ENCODE results near the gene LMTK3.
A peak's percentile ranks its signal among the peaks of the same experiment; 100 is the strongest.
"Not testable (repeated sequence)": the region's sequence is repeated elsewhere in the genome, so short reads cannot be mapped to it uniquely, and the experiment has no call there.

LMTK3 gene

DNA sequence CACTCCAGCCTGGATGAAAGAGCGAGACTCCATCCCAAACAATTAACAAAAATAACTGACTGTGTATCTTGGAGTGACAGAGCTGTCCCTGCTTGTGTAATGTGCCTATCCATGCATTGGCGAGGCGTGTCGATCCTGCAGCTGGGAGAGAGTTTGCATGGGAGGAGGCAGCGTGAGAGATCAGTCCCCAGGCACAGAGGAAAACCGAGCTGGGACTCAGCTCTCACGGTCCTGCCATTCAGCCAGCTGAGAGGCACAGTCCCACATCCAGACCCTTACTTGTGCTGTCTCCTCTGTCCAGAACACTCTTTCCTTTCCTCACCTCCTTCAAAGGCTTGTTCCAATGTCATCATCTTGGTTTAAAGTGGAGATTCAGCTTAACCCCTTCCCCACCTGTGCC, 28.5 kb upstream of the LMTK3 start:
- no peak for DNase-seq

DNA sequence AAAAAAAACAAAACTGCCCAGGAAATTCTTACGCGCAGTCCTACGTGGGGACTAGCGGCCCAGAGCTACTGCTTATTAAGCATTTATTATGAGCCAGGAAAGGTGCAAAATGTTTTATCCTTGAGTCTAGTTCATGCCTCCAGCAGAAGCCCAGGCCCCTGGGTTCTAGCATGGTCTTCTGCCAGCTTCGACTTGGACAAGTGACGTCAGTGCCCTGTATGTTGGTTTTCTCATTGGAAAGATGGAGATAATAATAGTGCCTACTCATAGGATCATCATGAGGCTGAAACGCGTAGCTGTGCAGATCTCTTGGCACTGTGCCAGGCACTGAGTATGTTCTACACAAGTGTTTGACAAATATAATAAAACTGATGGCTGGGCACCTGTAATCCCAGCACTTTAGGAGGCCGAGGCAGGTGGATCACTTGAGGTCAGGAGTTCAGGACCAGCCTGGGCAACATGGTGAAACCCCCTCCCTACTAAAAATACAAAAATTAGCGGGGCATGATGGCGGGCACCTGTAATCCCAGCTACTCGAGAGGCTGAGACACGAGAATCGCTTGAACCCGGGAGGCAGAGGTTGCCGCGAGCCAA, 28.0 kb upstream of the LMTK3 start:
- no peak for DNase-seq

DNA sequence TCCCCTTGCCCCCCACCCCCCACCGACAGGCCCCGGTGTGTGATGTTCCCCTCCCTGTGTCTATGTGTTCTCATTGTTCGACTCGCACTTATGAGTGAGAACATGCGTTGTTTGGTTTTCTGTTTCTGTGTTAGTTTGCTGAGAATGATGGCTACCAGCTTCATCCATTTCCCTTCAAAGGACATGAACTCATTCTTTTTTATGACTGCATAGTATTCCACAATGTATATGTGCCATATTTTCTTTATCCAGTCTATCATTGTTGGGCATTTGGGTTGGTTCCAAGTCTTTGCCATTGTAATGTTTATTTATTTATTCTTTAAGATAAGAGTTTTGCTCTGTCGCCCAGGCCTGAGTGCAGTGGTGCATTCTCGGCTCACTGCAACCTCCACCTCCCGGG, 26.4 kb upstream of the LMTK3 start:
- not testable (repeated sequence) for DNase-seq

DNA sequence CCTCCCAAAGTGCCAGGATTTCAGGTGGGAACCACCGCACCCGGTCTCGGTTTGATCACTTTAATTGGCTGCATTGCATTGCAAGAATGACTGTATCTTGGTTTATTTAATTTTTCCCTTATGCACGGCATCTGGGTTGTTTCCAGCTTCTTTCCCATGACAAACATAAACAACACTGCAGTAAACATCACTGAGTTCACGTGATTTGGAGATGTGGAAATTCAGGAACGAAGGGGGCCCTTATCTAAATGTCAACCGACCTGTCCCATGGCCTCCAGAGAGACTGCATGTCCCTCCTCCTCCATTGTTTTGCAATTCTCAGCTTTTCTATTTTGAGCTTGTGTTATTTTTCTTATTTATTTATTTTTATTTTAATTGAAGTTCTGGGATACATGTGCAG, 25.9 kb upstream of the LMTK3 start:
- DNase-seq, result no peak

DNA sequence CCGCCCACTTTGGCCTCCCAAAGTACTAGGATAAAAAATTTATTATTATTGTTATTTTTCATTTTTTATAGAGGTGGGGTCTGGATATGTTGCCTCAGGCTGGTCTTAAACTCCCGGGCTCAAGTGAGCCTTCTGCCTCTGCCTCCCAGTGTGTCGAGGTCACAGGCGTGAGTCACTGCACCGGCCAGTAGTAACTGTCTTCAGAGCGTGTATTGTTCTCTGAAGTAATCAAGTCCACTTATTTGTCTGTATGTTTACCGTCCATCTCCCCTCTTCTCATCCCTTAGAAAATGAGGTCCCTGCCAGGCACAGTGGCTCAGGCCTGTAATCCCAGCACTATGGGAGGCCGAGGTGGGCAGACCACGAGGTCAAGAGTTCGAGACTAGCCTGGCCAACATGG, 22.1 kb upstream of the LMTK3 start:
- DNase-seq, result no peak

DNA sequence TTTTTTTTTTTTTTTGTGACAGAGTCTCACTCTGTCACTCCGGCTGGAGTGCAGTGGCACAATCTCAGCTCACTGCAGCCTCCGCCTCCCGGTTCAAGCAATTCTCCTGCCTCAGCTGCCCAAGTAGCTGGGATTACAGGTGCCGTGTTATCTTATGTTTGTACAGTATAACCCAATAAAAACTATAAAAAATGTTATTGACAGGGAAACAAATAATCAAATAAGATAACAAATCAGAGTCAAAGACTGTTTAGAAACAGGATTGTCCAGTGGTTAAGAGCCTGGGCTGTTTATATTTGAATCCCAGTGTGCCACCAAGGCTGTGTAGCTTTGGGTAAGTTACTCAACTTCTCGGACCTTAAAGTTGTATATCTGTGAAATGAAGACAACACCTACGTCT, 19.1 kb upstream of the LMTK3 start:
- no peak for DNase-seq

DNA sequence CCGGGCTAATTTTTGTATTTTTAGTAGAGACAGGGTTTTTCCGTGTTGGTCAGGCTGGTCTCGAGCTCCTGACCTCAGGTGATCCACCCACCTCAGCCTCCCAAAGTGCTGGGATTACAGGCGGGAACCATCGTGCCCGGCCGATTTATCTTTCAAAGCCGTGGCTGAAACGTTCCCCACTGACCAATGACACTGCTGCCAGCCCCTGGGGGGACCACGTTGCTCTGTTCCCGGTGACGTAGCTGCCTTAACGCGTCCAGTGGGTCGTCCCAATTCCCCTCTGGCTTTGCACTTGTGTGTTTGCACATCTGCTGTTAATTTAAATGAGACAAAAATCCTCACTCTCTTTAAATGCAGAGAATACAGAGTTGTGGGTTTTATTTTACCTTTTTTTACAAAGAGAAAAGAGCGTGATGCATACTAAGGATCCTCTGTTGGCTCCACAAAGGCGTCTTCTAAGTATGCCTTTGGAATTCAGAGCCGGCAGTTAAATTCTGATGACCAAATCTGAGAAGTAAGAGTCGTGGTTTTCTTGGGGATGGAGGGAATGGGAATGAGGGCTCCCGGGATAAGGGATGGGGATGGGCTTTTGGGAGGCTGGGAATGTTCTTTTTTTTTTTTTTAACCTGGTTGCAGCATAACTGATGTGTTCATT, 18.6 kb upstream of the LMTK3 start:
- DNase-seq, result no peak

DNA sequence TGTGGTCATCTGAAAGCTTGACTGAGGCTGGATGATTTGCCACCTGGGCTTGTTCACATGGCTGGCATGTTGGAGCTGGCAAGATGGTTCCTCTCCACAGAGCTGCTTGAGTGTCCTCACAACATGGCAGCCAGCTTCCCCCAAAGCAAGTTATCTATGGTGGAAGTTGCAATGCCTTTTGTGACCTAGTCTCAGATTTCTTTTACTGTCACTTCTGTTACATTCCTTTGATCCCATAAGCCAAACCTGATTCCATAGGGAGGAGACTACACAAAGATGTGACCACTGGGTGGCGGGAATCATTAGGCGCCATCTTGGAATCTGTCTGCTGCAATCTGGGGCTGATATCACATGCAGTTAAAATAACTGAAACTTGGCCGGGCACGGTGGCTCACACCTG, 17.5 kb upstream of the LMTK3 start:
- DNase-seq, result no peak

DNA sequence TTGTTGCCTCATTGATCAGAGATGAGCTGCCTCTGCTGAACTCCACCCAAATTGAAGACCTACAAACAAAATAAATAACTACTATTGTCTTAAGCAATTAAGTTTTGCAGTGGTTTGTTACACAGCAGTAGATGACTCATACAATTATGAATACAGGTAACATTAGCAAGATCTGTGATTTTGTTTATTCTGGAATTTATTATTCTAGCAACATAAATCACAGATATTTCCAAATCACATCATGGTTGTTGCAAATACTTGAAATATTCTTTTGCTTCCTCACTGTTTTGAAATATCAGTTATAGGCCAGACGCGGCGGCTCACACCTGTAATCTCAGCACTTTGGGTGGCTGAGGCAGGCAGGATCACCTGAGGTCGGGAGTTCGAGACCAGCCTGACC, 13.1 kb upstream of the LMTK3 start:
- no peak for DNase-seq

DNA sequence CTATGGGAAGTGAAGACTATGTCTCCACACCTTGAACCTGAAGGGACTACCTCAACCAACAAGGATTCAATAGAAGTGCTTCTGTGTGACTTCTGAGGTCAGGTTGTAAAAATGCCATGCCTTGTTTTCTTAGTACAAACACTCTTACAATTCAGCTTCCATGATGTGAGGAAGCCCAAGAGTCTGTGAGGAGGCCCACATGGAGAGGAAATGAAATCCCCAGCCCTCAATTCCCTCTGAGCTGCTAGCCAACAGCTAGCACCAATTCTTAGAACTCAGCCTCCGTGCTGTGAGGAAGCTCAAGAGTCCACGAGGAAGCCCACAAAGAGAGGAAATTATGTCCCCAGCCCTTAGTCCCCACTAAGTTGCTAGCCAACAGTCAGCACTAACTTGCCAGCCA, 12.6 kb upstream of the LMTK3 start:
- no peak for DNase-seq

DNA sequence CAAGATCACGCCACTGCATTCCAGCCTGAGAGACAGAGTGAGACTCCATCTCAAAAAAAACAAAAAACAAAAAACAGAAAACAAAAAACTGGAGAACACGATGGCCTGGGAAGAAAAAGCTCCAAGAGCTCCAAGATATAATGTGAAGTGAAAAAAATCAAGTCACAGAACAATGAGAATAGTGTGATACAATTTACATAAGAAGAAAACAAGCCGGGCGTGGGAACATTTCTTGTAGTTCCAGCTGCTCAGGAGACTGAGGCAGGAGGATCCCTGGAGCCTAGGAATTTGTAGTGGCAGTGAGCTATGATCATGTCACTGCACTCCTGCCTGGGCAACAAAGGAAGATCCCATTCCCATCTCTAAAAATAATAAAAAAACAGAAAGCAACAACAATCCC, 8.5 kb upstream of the LMTK3 start:
- DNase-seq, result no peak

DNA sequence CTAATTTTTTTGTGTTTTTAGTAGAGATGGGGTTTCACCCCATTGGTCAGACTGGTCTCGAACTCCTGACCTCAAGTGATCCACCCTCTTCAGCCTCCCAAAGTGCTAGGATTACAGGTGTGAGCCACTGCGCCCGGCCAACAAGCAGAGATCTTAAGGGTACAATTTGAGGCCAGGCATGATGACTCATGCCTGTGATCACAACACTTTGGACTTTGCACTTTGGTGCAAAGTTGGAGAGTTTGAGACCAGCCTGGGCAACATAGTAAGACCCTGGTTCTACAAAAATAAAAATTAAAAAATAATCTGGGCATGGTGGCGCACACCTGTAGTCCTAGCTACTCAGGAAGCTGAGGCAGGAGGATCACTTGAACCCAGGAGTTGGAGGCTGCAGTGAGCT, 7.8 kb upstream of the LMTK3 start:
- DNase-seq, result not testable (repeated sequence)

DNA sequence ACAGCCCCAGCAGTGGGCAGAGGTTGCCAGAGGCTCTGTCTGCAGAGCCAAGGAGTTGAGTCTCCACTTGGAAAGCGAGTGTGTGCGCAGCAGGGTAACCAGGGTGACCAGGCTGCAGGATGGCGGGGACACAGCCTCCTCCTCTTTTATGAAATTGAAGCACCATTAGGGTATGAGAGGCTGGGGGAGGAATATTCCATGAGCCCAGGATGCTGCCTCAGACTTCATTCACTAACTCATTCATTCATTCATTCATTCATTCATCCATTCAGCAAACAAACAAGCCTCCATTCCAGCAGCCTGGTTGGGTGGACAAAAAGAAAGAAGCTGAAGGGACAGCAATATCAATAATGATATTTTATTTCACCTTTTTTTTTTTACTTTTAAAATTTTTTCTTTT, 6.6 kb upstream of the LMTK3 start:
- no peak for DNase-seq

DNA sequence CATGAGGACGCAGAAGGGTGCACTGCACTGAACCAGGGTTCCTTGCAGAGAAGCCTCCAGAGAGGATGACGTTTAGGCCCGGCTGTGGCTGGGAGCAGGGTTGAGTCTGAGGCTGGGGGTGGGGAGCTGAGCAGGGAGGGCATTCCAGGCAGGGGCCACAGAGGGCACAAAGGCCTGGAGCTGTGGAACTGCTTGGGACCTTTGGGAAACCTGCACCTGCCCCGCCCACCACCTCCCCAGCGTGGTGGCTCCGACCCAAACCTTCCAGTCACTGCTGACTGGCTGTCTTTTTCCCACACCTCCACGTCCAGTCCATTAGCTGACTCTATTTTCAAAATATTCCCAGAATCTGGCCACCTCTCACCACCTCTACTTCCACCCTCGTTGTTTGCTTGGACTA, 4.9 kb upstream of the LMTK3 start:
- no peak for DNase-seq

DNA sequence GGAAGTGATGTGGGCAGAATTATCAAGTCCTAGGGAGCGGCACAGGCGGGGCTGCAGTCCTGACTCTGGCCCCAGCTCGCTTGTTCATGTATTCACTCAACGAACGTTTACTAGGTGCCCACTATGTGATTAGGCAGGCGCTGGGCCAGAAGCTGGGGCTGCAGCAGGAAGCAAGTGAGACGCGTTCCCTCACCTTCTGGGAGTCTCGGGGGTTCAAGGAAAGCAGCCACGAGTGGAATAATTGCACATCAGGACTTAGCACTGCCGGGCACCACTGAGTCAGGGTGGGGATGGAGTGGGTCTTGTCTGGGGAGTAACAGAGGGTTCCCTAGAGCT, 2.5 kb upstream of the LMTK3 start:
- DNase-seq, result no peak

DNA sequence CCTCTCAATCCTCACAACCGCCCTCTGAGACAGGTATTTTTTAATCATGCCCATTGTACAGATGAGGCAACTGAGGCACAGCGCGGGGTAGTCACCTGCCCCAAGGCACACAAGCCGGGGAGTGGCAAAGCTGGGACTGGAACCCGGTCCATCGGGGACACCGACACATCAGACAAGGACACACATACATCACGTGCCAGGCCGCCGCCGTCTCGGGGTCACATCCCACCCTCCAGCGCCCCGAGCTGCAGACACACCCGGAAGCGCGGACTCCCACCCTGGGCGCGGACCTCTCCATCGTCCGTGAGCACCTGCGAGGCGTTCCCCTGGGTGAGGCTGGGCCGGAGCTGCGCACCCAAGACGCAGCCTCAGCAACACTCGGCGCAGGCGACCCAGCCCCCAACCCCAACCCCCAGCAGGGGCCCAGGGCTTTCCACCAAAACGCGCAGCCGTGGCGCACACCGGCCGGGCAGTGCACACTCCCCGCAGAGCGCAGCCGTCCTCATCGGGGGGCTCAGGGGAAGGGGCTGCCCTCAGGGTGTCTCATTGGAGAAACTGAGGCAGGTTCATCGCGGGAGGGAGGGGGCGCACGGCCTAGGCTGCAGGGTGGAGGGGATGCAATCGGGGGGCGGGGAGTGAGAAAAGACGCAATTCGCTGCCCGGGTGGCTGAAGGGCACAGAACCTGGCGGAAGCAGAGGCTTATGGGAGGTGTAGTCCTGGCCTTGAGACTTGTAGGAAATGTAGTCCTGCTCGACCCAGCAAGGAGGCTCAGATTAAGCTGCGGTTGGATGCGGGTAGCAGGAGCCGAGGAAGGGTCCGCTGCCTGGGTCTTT, 1.9 kb upstream of the LMTK3 start:
- DNase-seq, result peak; percentile 68

DNA sequence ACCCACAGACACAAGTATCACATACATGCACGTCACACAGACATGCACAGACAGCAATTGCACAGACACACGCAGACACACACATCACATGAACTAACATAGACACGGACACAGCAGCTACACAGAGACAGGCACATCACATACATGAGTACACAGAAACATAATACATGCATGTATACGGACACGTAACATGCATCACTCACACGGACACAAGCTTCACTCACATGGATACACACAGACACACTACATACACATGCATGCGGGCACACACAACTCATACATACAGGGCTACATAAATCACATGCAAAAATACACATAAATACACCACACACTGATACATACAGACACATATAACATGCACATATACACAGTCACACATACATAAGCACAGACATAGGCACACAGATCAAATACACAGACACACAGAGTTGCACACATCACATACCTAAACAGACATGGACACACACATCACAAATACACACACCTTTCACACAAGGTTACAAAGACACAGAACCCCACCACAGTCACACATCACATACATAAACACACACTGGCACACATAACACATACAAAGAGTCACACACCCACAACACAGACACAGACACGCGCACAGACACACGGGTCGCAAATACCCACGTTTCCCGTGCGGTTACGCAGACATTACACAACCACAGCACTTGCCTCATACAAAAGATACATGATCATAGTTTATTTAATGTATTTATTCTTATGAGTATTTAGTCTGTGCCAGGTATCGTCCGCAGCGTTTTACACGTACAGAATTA, 1.1 kb upstream of the LMTK3 start:
- DNase-seq, result no peak

DNA sequence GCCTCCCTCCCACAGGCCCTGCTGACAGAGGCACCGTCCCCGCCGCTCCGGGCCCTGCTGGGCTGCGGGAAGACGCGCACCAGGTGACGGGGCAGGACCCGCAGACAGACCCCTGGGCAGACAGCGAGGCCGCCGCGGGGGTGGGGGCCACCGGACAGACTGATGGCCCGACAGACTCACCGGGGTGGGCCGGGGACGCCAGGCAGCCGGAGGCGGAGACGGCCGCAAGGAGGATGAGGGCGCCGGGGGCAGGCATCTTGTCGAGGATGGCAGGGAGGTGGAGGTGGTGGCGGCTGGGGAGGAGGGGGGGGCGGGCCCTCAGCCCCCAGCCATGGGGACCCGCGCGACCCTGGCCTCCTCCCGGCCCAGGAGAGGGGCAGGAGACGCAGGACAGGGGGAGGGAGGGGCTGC, 309 bp downstream of the LMTK3 start:
- no peak for DNase-seq

DNA sequence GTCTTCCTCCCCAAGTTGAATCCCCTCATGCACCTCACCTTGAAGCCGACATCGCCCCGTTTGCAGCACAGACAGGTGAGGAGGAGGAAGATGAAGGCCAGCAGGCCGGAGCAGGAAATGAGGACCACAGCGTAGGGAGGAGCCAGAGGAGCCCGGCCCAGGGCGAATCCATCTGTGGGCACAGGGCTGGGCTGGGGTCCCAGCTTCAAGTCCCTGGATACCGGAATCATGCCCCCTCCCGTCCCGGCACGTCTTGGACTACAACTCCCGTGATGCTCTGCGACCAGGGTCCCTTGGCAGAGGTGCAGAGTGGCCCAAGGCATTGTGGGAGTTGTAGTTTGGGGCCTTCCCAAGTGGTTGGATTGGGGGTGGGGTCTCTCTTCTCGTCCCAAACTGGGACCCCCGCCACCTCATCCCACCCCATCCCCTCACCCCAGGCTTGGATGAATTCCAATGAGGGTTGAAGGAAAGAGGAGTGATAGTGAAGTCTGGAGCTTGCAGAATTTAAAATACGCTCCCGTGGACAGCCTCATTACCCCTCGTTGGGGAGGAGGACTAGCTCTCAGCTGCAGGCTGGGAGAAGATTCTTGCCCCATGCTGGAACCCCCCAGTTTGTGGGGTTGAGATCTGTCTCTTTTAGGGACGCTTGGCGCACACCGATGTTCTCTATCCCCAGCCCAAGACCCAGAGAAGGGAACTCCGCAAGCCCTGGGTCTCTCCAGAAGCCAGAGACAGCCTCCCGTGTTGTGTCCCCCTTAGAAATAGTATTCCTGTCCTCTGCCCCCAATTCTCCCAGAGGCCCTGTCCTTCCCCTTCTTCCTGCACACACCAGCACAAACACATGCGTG, 990 bp downstream of the LMTK3 start:
- peak; percentile 76 for DNase-seq

DNA sequence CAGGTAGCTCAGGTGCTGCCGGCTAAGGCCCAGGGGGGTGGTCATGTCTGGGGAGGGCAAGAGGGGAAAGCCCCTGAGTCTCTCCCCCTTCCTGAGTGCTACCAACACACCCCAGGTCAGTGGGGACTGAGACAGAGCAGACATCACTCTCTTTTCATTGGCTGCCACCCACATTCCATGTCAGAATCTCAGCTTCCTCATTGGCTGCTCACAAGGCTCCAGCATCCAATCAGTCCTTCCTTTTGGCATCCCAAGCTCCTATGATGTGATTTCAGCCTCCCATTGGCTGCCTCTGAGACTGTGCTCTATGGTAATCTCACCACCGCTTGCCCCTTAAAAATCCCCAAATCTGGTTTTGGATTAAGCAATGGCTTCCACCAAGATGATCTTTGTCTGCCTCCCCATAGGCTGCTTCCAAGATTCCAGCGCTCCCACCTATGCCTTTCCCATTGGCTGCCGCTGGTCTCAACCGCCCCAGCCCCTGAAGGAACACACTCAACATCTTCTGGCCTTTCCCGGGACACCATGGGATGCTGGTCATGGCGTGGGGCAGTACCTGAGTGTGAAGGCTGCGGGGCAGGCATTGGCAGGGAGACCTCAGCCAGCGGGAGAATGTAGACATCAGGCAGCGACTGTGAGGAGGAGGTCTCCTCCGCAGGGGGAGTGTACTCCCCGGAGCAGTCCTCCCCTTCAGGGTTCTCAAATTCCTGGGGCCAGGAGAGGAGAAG, 2.0 kb downstream of the LMTK3 start:
- DNase-seq, result no peak

DNA sequence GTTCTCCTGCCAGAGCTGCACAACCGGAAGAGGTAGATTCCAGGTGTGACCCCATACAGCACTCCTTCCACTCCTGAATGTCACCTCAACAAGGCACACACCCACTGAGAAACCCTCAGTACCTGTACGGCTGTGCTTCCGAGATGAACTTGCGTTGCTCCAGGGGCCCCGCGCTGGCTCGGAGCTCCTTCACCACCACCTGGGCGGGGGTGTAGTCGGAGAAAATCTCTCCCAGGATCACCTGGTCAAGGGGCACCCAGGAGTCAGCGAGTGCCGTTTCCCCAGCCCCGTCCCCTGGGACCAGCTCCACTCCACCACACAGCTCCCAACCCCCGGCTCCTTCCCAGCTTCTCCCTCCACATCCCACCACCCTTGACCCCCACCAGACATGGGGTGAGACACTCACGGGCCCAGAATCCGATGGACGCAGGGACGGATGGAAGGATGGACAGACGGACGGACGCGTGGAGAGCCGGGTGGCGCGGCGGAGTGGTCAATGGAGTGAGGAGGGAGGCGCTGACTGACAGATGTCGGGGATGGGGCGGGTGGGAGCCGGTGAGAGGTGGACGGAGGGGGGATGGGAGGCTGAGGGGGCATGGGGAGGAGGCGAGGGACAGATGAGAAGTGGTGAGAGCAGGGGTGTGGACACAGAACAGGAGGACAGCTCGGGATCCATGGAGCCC, 2.8 kb downstream of the LMTK3 start:
- no peak for DNase-seq
